OCI-LY7 (cell line): ENCODE measurements around the gene NME9.

Experiments used
- EZH2phosphoT487 ChIP-seq: fragments of 200-600 bp; sonication (generic); IDR thresholded peaks from 2 replicates; pipeline ENCODE4 v1.6.1; 2018; ENCODE audit warnings: low read depth, borderline replicate concordance, mild to moderate bottlenecking, mixed run types, antibody characterized with exemption, low read length, moderate library complexity, mixed read lengths
- TF ChIP-seq, protein P1 (sequence below): fragments of 200-600 bp; sonication (generic); conservative IDR thresholded peaks from 2 replicates; pipeline ENCODE4 v1.5.1; 2014; ENCODE audit warnings: mild to moderate bottlenecking, antibody characterized with exemption, low read length, moderate library complexity, mixed read lengths

DNA sequence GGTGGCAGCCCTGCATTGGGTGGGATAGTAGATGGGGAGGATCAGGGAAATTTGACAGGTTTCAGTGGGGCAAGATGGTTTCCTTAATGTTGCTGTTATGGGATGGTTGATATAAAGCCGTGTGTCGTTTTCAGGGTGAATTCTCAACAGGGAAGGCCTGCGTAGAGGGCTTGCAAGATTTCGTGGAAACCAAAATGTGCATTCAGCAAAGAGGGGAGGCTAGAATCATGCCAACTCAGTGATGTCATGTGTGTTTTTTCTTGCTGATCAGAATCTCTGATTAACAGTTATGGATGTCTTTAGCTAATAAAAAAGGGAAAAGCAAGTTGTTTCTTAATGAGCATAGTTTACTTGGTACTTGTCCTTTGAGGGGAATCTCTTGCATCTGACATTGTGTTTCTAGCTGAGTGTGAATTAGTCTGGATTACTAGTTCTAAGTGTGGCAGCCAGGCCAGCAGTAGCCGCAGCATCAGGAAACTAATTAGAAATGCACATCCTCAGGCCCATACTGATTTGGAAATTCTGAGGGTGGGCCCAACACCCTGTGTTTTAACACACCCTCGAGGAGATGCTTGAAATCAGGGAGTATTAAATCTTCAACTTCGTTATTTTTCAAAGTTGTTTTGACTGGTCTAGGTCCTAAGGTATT is 43.6 kb upstream of the NME9 start:
- TF ChIP-seq, protein P1, sequence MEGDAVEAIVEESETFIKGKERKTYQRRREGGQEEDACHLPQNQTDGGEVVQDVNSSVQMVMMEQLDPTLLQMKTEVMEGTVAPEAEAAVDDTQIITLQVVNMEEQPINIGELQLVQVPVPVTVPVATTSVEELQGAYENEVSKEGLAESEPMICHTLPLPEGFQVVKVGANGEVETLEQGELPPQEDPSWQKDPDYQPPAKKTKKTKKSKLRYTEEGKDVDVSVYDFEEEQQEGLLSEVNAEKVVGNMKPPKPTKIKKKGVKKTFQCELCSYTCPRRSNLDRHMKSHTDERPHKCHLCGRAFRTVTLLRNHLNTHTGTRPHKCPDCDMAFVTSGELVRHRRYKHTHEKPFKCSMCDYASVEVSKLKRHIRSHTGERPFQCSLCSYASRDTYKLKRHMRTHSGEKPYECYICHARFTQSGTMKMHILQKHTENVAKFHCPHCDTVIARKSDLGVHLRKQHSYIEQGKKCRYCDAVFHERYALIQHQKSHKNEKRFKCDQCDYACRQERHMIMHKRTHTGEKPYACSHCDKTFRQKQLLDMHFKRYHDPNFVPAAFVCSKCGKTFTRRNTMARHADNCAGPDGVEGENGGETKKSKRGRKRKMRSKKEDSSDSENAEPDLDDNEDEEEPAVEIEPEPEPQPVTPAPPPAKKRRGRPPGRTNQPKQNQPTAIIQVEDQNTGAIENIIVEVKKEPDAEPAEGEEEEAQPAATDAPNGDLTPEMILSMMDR: no peak
- TF ChIP-seq EZH2phosphoT487: no peak
